ENCODE data around the gene PDGFRA.

PDGFRA gene

GRCh38 chr4:54255881-54256280 lies 26.8 kb downstream of the PDGFRA start:
- peak; percentile 32 for DNase-seq (ENCODE audit: low read depth)

- DNase-seq (ENCODE audit: low read depth), result no peak
Observed at GRCh38 chr4:54256491-54257486, 27.7 kb downstream of the PDGFRA start.

GRCh38 chr4:54265366-54265765 lies 36.3 kb downstream of the PDGFRA start:
- no peak for DNase-seq (ENCODE audit: low read depth)

GRCh38 chr4:54268151-54268550 lies 39.1 kb downstream of the PDGFRA start:
- peak; percentile 63 for DNase-seq (ENCODE audit: low read depth)

DNA sequence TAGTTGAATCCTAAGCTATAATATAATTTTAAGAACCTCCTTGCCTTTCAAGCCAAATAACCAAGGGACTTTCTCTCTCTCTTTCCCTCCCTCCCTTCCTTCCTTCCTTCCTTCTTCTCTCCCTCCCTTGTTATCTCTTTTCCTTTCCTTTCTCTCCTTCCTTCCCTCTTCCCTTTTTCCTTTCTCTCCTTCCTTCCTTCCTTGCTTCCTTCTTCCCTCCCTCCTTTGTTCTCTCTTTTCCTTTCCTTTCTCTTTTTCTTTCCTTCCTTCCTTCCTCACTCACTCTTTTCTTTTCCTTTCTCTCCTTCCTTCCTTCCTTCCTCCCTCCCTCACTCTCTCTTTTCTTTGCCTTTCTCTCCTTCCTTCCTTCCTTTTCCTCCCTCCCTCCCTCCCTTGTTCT lies 42.4 kb downstream of the PDGFRA start:
- no peak for DNase-seq (ENCODE audit: low read depth)

GRCh38 chr4:54272051-54272450 lies 43.0 kb downstream of the PDGFRA start:
- DNase-seq (ENCODE audit: low read depth), result no peak

DNA sequence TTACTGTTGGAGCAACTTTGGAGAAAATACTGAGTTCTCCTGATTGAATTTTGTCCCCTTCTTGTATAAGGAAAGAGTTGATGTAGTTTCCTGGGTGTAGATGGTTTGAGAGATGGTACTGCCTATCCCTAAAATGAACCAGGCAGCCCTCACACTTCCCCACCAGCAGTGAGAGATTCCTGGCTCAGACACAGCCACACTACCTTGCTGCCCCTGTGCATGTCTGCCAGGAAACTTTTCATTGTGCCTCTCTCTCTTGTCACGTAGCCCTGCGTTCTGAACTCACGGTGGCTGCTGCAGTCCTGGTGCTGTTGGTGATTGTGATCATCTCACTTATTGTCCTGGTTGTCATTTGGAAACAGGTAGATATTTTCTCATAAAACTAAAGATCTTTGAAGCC lies 45.2 kb downstream of the PDGFRA start:
- no peak for DNase-seq (ENCODE audit: low read depth)

DNA sequence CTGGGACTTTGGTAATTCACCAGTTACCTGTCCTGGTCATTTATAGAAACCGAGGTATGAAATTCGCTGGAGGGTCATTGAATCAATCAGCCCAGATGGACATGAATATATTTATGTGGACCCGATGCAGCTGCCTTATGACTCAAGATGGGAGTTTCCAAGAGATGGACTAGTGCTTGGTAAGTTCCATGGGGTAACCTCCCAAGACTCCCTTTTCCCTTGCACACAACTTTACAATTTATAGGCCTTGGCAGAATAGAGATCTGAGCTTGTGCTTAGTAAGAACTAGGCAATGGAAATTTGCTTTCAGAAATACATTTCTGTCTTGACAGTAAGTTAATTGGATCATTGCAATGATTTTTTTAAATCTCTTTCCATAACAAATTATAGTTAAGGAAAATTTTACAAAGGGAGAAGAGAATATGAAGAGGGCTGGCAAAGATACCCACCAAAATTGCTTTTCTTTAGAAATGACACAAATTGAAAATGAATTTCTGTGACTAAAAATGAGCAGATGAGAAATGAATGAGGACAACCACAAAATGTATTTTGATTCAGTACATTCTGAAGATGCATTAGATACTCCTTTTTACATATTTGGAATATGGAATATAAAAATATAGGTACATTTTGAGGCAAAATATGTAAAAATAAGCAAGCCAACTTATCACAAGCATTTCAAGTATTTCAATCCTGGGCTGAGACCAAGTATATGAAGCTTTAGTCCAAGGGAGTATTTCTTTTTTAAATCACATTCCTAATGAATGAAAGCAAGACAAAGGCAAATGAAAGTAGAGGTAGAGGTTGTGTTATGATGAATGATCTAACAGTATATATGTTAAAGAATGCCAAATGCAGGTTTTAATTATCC lies 45.9 kb downstream of the PDGFRA start:
- DNase-seq (ENCODE audit: low read depth), result no peak

GRCh38 chr4:54276641-54277430 lies 47.7 kb downstream of the PDGFRA start:
- DNase-seq (ENCODE audit: low read depth), result no peak

DNA sequence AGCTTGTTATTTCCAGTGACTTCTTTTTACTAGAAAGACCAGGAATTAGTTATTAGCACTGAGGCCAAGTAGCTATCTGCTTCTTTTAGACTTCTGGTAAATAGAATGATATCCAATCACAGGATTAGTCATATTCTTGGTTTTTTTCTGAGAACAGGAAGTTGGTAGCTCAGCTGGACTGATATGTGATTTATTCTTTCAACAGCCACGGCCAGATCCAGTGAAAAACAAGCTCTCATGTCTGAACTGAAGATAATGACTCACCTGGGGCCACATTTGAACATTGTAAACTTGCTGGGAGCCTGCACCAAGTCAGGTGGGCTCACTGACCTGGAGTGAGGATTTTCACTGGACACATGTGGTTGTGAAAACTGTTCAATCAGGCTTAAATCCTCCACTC lies 48.6 kb downstream of the PDGFRA start:
- peak; percentile 78 for DNase-seq (ENCODE audit: low read depth)

DNA sequence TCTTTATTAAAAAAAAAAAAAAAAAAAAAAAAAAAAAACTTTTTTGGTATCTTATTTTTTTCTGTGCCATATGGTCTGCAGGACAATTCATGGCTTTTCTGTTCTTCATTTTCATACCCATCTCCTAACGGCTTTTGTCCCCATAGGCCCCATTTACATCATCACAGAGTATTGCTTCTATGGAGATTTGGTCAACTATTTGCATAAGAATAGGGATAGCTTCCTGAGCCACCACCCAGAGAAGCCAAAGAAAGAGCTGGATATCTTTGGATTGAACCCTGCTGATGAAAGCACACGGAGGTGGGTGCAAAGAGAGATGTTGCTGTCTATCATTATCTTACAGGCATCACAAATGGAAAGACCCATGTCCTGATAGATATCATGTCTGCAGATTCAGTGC lies 49.1 kb downstream of the PDGFRA start:
- DNase-seq (ENCODE audit: low read depth), result no peak

DNA sequence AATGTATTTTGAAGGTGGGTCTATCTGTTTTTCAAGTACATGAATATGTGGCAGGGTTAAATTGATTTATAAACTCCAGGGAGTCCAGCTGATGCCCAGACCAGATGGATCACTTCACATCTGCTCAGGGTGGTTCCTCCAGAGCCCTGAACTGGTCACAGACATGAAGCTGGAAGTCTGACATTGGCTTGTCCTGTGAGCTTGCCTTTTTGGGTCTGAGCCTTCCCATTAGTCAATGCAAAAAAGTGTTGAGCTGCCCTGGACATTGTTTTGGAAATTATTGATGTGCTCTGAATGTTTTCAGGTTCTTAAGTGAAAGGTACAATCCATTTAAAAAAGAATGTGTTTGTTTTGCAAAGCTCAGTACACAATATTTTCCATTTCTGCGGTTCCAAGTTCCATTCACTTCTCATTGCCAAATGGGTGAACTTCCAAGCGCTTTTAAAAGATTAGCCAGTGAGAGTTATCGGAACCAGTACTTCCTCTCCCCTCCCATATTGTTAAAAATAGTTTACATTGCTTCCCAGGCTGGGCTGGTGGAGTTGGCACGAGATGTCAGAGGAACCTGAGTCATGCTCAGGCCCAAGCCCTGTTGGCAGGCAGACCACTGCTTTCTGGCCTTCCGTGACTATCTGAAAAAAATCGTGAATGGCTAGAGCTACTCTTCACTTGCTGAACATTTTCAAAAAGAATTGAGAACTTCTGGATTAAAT lies 52.1 kb downstream of the PDGFRA start:
- peak; percentile 96 for DNase-seq (ENCODE audit: low read depth)

- DNase-seq (ENCODE audit: low read depth), result no peak
Observed at GRCh38 chr4:54282837-54283236, 53.7 kb downstream of the PDGFRA start.

GRCh38 chr4:54289316-54289715 lies 60.2 kb downstream of the PDGFRA start:
- DNase-seq (ENCODE audit: low read depth), result no peak

- no peak for DNase-seq (ENCODE audit: low read depth)
Observed at GRCh38 chr4:54290980-54291379, 61.9 kb downstream of the PDGFRA start.

GRCh38 chr4:54296548-54297203 lies 67.6 kb downstream of the PDGFRA start:
- no peak for DNase-seq (ENCODE audit: low read depth)

- DNase-seq (ENCODE audit: low read depth), result no peak
Observed at GRCh38 chr4:54308110-54308509, 79.0 kb downstream of the PDGFRA start.

GRCh38 chr4:54315561-54316538 lies 86.8 kb downstream of the PDGFRA start:
- DNase-seq (ENCODE audit: low read depth), result no peak

- DNase-seq (ENCODE audit: low read depth), result no peak
Observed at GRCh38 chr4:54317690-54318089, 88.6 kb downstream of the PDGFRA start.

- peak; percentile 57 for DNase-seq (ENCODE audit: low read depth)
Observed at GRCh38 chr4:54318904-54319303, 89.8 kb downstream of the PDGFRA start.

All from EH (cell line).